Vagina (tissue), 2 donors: ENCODE data around the gene GEMIN7.

ENCODE experiments used
- POLR2AphosphoS5 ChIP-seq, 2 donors: sonication (generic); formaldehyde crosslinking; IDR thresholded peaks; one replicate each; pipeline ENCODE4 v1.9.0; 2017; ENCODE audit warnings: antibody characterized with exemption in 2 of 2, mild to moderate bottlenecking in 2 of 2, low read depth in 1 of 2; ENCODE audit not compliant: insufficient read depth in 1 of 2
- TF ChIP-seq, protein P1 (sequence below), 3 experiments: fragments of 450-650 bp in 2 of 3; fragments of 200-600 bp in 1 of 3; sonication (generic) in 1 of 3; IDR thresholded peaks; one replicate each; pipeline ENCODE4 v1.5.1; 2017 to 2019; ENCODE audit warnings: antibody characterized with exemption in 3 of 3, mild to moderate bottlenecking in 2 of 3, moderate library complexity in 2 of 3

DNA sequence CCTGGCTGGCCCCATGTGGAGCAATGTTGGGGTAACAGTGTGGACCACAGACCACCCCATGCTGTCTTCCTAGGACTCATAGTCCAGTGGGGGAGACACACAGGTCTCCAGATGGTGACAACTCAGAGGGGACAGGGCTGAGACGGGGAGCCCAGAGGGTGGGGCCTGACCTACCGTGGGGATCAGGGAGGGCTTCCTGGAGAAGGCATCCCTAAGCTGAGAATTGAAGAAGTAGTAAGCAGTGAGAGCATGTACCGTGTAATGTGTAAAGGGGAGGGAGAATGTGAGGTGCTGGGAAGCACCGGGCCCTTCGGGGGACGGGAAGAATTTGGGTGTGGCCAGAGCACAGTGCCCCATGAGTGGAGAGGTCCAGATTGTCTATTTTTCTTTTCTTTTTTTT lies 45.0 kb downstream of the GEMIN7 start:
- TF ChIP-seq, protein P1, sequence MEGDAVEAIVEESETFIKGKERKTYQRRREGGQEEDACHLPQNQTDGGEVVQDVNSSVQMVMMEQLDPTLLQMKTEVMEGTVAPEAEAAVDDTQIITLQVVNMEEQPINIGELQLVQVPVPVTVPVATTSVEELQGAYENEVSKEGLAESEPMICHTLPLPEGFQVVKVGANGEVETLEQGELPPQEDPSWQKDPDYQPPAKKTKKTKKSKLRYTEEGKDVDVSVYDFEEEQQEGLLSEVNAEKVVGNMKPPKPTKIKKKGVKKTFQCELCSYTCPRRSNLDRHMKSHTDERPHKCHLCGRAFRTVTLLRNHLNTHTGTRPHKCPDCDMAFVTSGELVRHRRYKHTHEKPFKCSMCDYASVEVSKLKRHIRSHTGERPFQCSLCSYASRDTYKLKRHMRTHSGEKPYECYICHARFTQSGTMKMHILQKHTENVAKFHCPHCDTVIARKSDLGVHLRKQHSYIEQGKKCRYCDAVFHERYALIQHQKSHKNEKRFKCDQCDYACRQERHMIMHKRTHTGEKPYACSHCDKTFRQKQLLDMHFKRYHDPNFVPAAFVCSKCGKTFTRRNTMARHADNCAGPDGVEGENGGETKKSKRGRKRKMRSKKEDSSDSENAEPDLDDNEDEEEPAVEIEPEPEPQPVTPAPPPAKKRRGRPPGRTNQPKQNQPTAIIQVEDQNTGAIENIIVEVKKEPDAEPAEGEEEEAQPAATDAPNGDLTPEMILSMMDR (IDR thresholded peaks at IDR 0.05): no peak
- TF ChIP-seq POLR2AphosphoS5 (IDR thresholded peaks at IDR 0.05; ENCODE audit: insufficient read depth in 1 of 2, low read depth in 1 of 2): no peak
